ENCODE results near the gene DRC7.

DRC7 gene

DNA sequence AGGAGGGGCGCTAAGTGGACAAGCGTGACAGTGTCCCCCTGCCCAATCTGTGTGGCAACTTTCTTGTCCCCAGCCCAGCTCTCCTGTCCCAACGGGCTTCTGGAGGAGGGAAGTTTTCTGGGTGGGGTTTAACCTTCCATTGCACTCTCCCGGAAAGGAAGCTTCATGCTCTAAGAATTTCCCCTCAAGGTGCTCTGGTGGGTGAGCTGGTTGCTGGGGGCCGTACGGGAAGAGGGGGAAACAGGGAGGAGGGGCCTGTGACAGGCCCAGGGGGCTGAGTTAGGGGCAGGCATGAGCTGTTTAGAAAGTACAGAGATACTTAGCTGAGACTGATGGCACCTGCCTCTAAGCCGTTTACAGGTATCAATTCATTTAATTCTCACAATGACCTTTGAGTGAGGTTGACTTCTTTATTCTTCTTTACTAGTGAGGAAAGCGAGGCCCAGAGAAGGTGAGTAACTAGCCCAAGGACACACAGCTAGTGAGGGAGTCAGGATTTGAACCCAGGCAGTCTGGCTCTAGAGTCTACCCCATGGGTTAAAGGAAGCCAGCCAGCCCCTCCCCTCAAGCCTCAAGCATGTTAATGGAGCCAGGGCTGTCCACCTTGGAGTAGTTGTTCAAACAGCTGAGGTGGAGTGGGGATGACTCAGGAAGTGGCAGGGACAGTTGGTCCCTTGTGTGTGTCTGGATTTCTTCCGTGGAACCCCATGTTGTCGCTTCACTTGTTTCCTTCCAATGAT, 47.3 kb upstream of the DRC7 start:
- TF ChIP-seq CTCF (IDR thresholded peaks at IDR 0.05) = no peak
- Histone ChIP-seq H3K27me3 (ENCODE audit: control insufficient read depth, insufficient read depth, low read length) (no peaks in the 10 kb centered on the region), H3K9me3 (ENCODE audit: control insufficient read depth, low read length) (no peaks in the 10 kb centered on the region), H3K36me3 (ENCODE audit: control insufficient read depth, insufficient read depth, low read length) (no peaks in the 10 kb centered on the region), H3K4me2 (ENCODE audit: low read length) (no peak overlapping the region), H2AFZ (no peak overlapping the region), H3K4me1 (peaks cover 5% of the 10 kb centered on the region), H3K9ac (no peak overlapping the region), H3K4me3 (ENCODE audit: low read depth, low read length) (no peak overlapping the region), H3K27ac (peak overlapping the region; percentile 72), H3K79me2 (peaks cover 8% of the 10 kb centered on the region)

- H3K79me2 ChIP-seq = peaks cover 8% of the 10 kb centered on the region
- no peak overlapping the region for H3K4me2 ChIP-seq (ENCODE audit: low read length)
- peak overlapping the region; percentile 72 for H3K27ac ChIP-seq
- H3K4me1 ChIP-seq = peaks cover 6% of the 10 kb centered on the region
- H3K27me3 ChIP-seq (ENCODE audit: control insufficient read depth, insufficient read depth, low read length) = no peaks in the 10 kb centered on the region
- no peak overlapping the region for H3K4me3 ChIP-seq (ENCODE audit: low read depth, low read length)
- no peaks in the 10 kb centered on the region for H3K36me3 ChIP-seq (ENCODE audit: control insufficient read depth, insufficient read depth, low read length)
- H3K9ac ChIP-seq = no peak overlapping the region
- TF ChIP-seq CTCF (IDR thresholded peaks at IDR 0.05) = no peak
- H2AFZ ChIP-seq = no peak overlapping the region
- H3K9me3 ChIP-seq (ENCODE audit: control insufficient read depth, low read length) = no peaks in the 10 kb centered on the region
These were observed 46.5 kb upstream of the DRC7 start for GRCh38 chr16:57648125-57648524.

DNA sequence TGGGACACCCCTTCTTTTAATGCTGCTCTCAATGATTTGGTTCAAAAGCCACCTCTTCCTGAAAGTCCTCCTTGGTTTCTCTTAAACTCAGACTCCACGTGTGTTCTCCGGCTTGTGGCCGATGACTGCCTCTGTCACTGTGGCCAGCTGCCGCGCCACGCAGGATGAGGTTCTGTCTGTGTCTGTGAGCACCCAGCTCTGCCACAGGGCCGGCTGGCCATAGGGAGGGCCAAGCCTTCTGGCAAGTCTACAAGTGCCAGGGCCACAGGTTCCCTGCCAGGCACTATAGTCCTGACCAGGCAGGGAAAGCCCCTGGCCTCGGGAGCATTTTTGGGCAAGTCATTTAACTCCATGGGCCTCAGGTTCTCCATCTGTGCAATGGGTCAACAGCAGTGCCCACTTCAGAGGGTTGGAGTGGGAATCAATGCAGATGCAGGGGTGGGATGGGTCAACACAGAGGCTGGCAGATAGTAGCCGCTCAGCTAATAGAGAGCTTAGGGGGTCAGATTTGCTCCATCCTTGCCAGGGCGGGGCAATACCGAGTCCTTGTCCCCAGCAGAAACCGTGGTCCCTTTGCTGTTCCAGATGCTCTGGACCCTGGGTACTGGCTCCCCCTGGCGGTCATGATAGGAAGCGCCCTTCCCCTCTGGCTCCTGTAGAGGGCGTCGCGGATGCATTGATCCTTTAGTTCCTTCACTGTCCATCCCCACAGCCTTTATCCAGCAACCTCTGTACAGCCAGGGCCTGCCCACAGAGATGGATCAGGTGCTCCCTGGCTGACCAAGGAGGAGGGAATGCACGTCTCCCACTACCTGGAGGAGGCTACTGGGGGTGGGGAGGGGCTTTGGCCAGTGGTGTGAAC, 45.8 kb upstream of the DRC7 start:
- no peak overlapping the region for H3K4me2 ChIP-seq (ENCODE audit: low read length)
- peaks cover 8% of the 10 kb centered on the region for H3K79me2 ChIP-seq
- H3K36me3 ChIP-seq (ENCODE audit: control insufficient read depth, insufficient read depth, low read length) = no peaks in the 10 kb centered on the region
- H3K9me3 ChIP-seq (ENCODE audit: control insufficient read depth, low read length) = no peaks in the 10 kb centered on the region
- no peak overlapping the region for H2AFZ ChIP-seq
- H3K27me3 ChIP-seq (ENCODE audit: control insufficient read depth, insufficient read depth, low read length) = no peaks in the 10 kb centered on the region
- no peak overlapping the region for H3K4me3 ChIP-seq (ENCODE audit: low read depth, low read length)
- H3K9ac ChIP-seq = no peak overlapping the region
- peaks cover 10% of the 10 kb centered on the region for H3K4me1 ChIP-seq
- TF ChIP-seq CTCF (IDR thresholded peaks at IDR 0.05) = peak; percentile 100
- H3K27ac ChIP-seq = peak overlapping the region; percentile 72

DNA sequence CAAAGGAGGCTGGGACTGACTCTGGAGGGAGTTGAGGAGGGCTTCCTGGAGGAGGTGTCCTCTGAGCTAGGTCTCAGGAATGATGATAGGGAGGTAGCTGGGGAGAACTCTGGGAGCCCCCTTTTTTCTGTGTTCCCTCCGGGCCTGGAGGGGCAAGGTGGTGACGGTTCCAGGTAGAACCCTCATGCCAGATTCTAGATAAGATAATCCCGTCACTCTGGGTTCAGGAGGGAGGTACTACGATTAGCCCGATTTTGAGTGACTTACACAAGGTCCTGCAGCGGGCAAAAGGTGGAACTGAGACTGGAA, 45.2 kb upstream of the DRC7 start:
- H2AFZ ChIP-seq = no peak overlapping the region
- no peak overlapping the region for H3K27ac ChIP-seq
- H3K4me1 ChIP-seq = peaks cover 12% of the 10 kb centered on the region
- no peaks in the 10 kb centered on the region for H3K9me3 ChIP-seq (ENCODE audit: control insufficient read depth, low read length)
- H3K27me3 ChIP-seq (ENCODE audit: control insufficient read depth, insufficient read depth, low read length) = no peaks in the 10 kb centered on the region
- no peaks in the 10 kb centered on the region for H3K36me3 ChIP-seq (ENCODE audit: control insufficient read depth, insufficient read depth, low read length)
- H3K79me2 ChIP-seq = peaks cover 8% of the 10 kb centered on the region
- no peak overlapping the region for H3K4me2 ChIP-seq (ENCODE audit: low read length)
- no peak for TF ChIP-seq CTCF (IDR thresholded peaks at IDR 0.05)
- H3K4me3 ChIP-seq (ENCODE audit: low read depth, low read length) = no peak overlapping the region
- no peak overlapping the region for H3K9ac ChIP-seq

All from parathyroid adenoma (tissue), 2 donors.